ENCODE measurements around the gene IPO9.

DNA sequence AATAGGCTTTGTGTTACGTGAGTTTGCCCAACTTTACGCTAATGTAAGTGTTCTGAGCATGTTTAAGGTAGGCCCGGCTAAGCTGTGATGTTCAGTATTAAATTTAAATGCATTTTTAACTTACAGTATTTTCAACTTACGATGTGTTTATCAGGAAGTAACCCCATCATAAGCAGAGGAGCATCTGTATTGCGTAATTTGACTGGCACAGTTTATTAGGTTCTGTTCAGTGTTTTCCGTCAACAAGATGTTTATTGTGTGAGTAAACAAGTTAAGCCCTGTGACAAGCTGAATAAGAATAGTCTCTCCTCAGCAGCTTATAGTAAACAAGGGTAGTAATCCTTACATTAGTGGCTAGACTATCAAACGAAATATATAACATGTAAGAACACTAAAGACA is 32.5 kb downstream of the IPO9 start:
- TF ChIP-seq, protein P1, sequence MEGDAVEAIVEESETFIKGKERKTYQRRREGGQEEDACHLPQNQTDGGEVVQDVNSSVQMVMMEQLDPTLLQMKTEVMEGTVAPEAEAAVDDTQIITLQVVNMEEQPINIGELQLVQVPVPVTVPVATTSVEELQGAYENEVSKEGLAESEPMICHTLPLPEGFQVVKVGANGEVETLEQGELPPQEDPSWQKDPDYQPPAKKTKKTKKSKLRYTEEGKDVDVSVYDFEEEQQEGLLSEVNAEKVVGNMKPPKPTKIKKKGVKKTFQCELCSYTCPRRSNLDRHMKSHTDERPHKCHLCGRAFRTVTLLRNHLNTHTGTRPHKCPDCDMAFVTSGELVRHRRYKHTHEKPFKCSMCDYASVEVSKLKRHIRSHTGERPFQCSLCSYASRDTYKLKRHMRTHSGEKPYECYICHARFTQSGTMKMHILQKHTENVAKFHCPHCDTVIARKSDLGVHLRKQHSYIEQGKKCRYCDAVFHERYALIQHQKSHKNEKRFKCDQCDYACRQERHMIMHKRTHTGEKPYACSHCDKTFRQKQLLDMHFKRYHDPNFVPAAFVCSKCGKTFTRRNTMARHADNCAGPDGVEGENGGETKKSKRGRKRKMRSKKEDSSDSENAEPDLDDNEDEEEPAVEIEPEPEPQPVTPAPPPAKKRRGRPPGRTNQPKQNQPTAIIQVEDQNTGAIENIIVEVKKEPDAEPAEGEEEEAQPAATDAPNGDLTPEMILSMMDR (conservative IDR thresholded peaks at IDR 0.05): no peak
- TF ChIP-seq EZH2 (IDR thresholded peaks at IDR 0.05; ENCODE audit: low read depth): no peak
